A549 (cell line): ENCODE results near the gene SLC29A4. TPM values are rescaled to one million over a fixed set of nuclear protein-coding genes. Genes with fewer than 3 reads are reported as not detected.

Experiments used
- ATAC-seq, 2 experiments: fragments of 200-7000 bp in 1 of 2; fragments of >200 bp in 1 of 2; cut with Nextera tagmentation in 1 of 2; cut with Tn5 transposase in 1 of 2; 3 replicates each; pipeline versions ENCODE4 v1.8.0 to v1.9.1; 2018 to 2020; ENCODE audit warnings: mild to moderate bottlenecking in 1 of 2, moderate library complexity in 1 of 2
- CTCF ChIA-PET: fragments of 300-600 bp; sonication (Branson Sonifier 250); formaldehyde crosslinking; extraction: SDS; loops from one replicate; lab custom pipeline; 2021; ENCODE audit warnings: antibody characterized with exemption, inconsistent platforms; lab: Yijun Ruan, JAX
- POLR2A ChIA-PET: fragments of 350-600 bp; formaldehyde crosslinking; extraction: SDS; loops from one replicate; lab custom pipeline; 2021; ENCODE audit warnings: antibody characterized with exemption, inconsistent platforms; lab: Yijun Ruan, JAX
- DNase-seq, 2 experiments: peaks; one replicate each; pipeline versions ENCODE4 v3.0.0 to v3.0.0-alpha.2; 2011 to 2016; ENCODE audit warnings: low read depth in 1 of 2, low spot score in 1 of 2
- FAIRE-seq: peaks from 2 replicates; lab custom pipeline; 2011; peaks lifted over from hg19 to GRCh38; lab: Jason Lieb, UNC
- H3K27ac ChIP-seq, 2 experiments: fragments of >200 bp; sonication (Bioruptor Twin); formaldehyde crosslinking; 3 replicates each; pipeline ENCODE4 v1.5.1; 2016 to 2017
- H3K4me1 ChIP-seq: fragments of >200 bp; sonication (Bioruptor Twin); formaldehyde crosslinking; 3 replicates; pipeline ENCODE4 v1.6.1; 2016
- H3K4me2 ChIP-seq: fragments of >200 bp; sonication (Bioruptor Twin); formaldehyde crosslinking; 3 replicates; pipeline ENCODE4 v1.6.1; 2016
- H3K4me3 ChIP-seq: fragments of >200 bp; sonication (Bioruptor Twin); formaldehyde crosslinking; 3 replicates; pipeline ENCODE4 v1.5.1; 2016
- H3K9me3 ChIP-seq: fragments of >200 bp; sonication (Bioruptor Twin); formaldehyde crosslinking; 3 replicates; pipeline ENCODE4 v1.6.1; 2016
- BHLHE40 ChIP-seq: IDR thresholded peaks from 2 replicates; pipeline ENCODE4 v1.6.1; 2012; ENCODE audit warnings: low read depth, low read length, inconsistent platforms
- CHD2 ChIP-seq: fragments of 150-350 bp; IDR thresholded peaks from 2 replicates; pipeline ENCODE4 v1.6.1; 2014; ENCODE audit warnings: low read length; ENCODE audit not compliant: partially characterized antibody
- E2F6 ChIP-seq: IDR thresholded peaks from 2 replicates; pipeline ENCODE4 v1.6.1; 2012; ENCODE audit warnings: low read depth, borderline replicate concordance
- EP300 ChIP-seq, 2 experiments: fragments of >200 bp; sonication (Bioruptor Twin); formaldehyde crosslinking; IDR thresholded peaks; 2 replicates in 1 of 2; 3 replicates in 1 of 2; pipeline ENCODE4 v1.6.1; 2016 to 2017
- GATA3 ChIP-seq: IDR thresholded peaks from 2 replicates; pipeline ENCODE4 v1.6.1; 2012; ENCODE audit warnings: borderline replicate concordance
- HES2 ChIP-seq: fragments of >200 bp; sonication (Bioruptor Twin); formaldehyde crosslinking; IDR thresholded peaks from 2 replicates; pipeline ENCODE4 v1.6.1; 2016
- HEYL ChIP-seq: fragments of 250-450 bp; sonication (Bioruptor Pico); IDR thresholded peaks from 2 replicates; pipeline ENCODE4 v1.8.0; 2021; ENCODE audit warnings: mild to moderate bottlenecking, moderate library complexity
- HOXA7 ChIP-seq: fragments of 250-450 bp; sonication (Bioruptor Pico); IDR thresholded peaks from 2 replicates; pipeline ENCODE4 v1.5.0; 2020; ENCODE audit warnings: mild to moderate bottlenecking, moderate library complexity
- HOXB13 ChIP-seq: fragments of 250-450 bp; sonication (Bioruptor Pico); IDR thresholded peaks from 2 replicates; pipeline ENCODE4 v1.5.0; 2020; ENCODE audit warnings: low read depth, mild to moderate bottlenecking, moderate library complexity
- HOXB5 ChIP-seq: fragments of 250-450 bp; sonication (Bioruptor Pico); IDR thresholded peaks from 2 replicates; pipeline ENCODE4 v1.5.0; 2020; ENCODE audit warnings: mild to moderate bottlenecking, moderate library complexity
- KDM1A ChIP-seq: fragments of 200-600 bp; sonication (generic); IDR thresholded peaks from 2 replicates; pipeline ENCODE4 v1.6.1; 2016; ENCODE audit warnings: low read depth, mild to moderate bottlenecking
- MAFK ChIP-seq: fragments of 450-650 bp; IDR thresholded peaks from 2 replicates; pipeline ENCODE4 v1.6.1; 2014; ENCODE audit not compliant: partially characterized antibody
- MAZ ChIP-seq: fragments of 150-350 bp; IDR thresholded peaks from 2 replicates; pipeline ENCODE4 v1.6.1; 2014; ENCODE audit warnings: antibody characterized with exemption, low read depth, low read length, borderline replicate concordance
- RCOR1 ChIP-seq: fragments of 150-350 bp; IDR thresholded peaks from 2 replicates; pipeline ENCODE4 v1.6.1; 2014; ENCODE audit warnings: antibody characterized with exemption, low read length, low read depth
- RNF2 ChIP-seq: fragments of 200-600 bp; sonication (generic); IDR thresholded peaks from 2 replicates; pipeline ENCODE4 v1.6.1; 2016; ENCODE audit warnings: low read depth, mild to moderate bottlenecking, antibody characterized with exemption, moderate library complexity, borderline replicate concordance
- TFCP2L1 ChIP-seq: fragments of 250-450 bp; sonication (Bioruptor Pico); IDR thresholded peaks from 2 replicates; pipeline ENCODE4 v1.5.0; 2021; ENCODE audit warnings: mild to moderate bottlenecking
- ZFP36 ChIP-seq: fragments of 450-650 bp; IDR thresholded peaks from 2 replicates; pipeline ENCODE4 v1.6.1; 2014; ENCODE audit warnings: borderline replicate concordance; ENCODE audit not compliant: partially characterized antibody
- WGBS: methylation state at CpG from one replicate; pipeline ENCODE4 v1.1.6; 2017; ENCODE audit errors: missing lambda C conversion rate; 5-methylcytosine and 5-hydroxymethylcytosine counted together
- polyA plus RNA-seq, 4 experiments: library from polyadenylated mRNA; depleted of rRNA in 3 of 4; stranded (reverse); fragments of >200 nt; fragmentation: RNase III in 1 of 4; extraction: RNeasy Plus Mini Kit Qiagen cat#74134 plus additional on column Dnase treatment in 1 of 4; gene quantifications; 2 replicates in 3 of 4; 3 replicates in 1 of 4; pipeline ENCODE4 v1.2.3, GENCODE V29; 2011 to 2017
- TF ChIP-seq, protein P1 (sequence below): fragments of 250-450 bp; sonication (Bioruptor Pico); IDR thresholded peaks from 2 replicates; pipeline ENCODE4 v1.5.0; 2021; ENCODE audit warnings: mild to moderate bottlenecking, moderate library complexity, borderline replicate concordance
- TF ChIP-seq, protein P2 (sequence below): fragments of 200-600 bp; sonication (generic); IDR thresholded peaks from 2 replicates; pipeline ENCODE4 v1.6.1; 2016; ENCODE audit warnings: antibody characterized with exemption, mild to moderate bottlenecking, moderate library complexity
- TF ChIP-seq, protein P3 (sequence below): fragments of >200 bp; sonication (Bioruptor Twin); formaldehyde crosslinking; IDR thresholded peaks from 3 replicates; pipeline ENCODE4 v1.6.1; 2016

The SLC29A4 gene
- polyA plus RNA-seq, 2 of the 4 experiments (the other 2 are of a cell fraction) = 11.5 to 12.6 TPM

GRCh38 chr7:5333121-5334045 lies 50.6 kb downstream of the SLC29A4 start:
- no peak overlapping the region for H3K4me2 ChIP-seq
- ATAC-seq (peak; percentile 47 to 57; a peak in 3 of 6 replicates), FAIRE-seq (no peak), DNase-seq (no peak)
- TF ChIP-seq RNF2 (no peak), HOXB5 (no peak), RCOR1 (no peak), HOXB13 (no peak), KDM1A (no peak), EP300 (IDR thresholded peaks at IDR 0.05) (no peak)
- TF ChIP-seq, protein P1, sequence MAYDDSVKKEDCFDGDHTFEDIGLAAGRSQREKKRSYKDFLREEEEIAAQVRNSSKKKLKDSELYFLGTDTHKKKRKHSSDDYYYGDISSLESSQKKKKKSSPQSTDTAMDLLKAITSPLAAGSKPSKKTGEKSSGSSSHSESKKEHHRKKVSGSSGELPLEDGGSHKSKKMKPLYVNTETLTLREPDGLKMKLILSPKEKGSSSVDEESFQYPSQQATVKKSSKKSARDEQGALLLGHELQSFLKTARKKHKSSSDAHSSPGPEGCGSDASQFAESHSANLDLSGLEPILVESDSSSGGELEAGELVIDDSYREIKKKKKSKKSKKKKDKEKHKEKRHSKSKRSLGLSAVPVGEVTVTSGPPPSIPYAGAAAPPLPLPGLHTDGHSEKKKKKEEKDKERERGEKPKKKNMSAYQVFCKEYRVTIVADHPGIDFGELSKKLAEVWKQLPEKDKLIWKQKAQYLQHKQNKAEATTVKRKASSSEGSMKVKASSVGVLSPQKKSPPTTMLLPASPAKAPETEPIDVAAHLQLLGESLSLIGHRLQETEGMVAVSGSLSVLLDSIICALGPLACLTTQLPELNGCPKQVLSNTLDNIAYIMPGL (CRISPR knock-in tag) = no peak
- no peaks in the 10 kb centered on the region for H3K4me1 ChIP-seq
- no peaks in the 10 kb centered on the region for H3K9me3 ChIP-seq
- H3K27ac ChIP-seq = no peak overlapping the region
- WGBS = 87% methylated on average over 28 of the region's 32 CpGs
- CTCF ChIA-PET = interaction anchor here (0.5 to 1.0 kb wide), 4 partner anchors 11 to 226 kb away, joined by 3 to 5 read pairs (median 3); no protein-coding TSS in a partner anchor
- H3K4me3 ChIP-seq = no peak overlapping the region
- POLR2A ChIA-PET = no interaction called here

GRCh38 chr7:5334671-5335070 lies 51.9 kb downstream of the SLC29A4 start:
- Histone ChIP-seq H3K27ac (no peak overlapping the region), H3K9me3 (no peaks in the 10 kb centered on the region), H3K4me2 (no peak overlapping the region), H3K4me3 (no peak overlapping the region), H3K4me1 (no peaks in the 10 kb centered on the region)
- ATAC-seq (no peak), FAIRE-seq (no peak), DNase-seq (no peak)
- ChIA-PET CTCF (interaction anchor here (0.6 to 1.1 kb wide), 2 partner anchors 19 to 31 kb away, joined by 3 to 4 read pairs; no protein-coding TSS in a partner anchor), POLR2A (no interaction called here)
- 90% methylated on average over 8 of the region's 8 CpGs for WGBS
- TF ChIP-seq MAFK (no peak), HOXA7 (CRISPR knock-in tag) (no peak), KDM1A (no peak), TFCP2L1 (CRISPR knock-in tag) (no peak)

GRCh38 chr7:5337047-5337446 lies 54.3 kb downstream of the SLC29A4 start:
- CTCF ChIA-PET = interaction anchor here (0.7 kb wide), 1 partner anchor 158 kb away, joined by 3 read pairs; no protein-coding TSS in a partner anchor
- ATAC-seq (no peak), FAIRE-seq (no peak), DNase-seq (no peak)
- Histone ChIP-seq H3K4me3 (no peak overlapping the region), H3K4me2 (no peak overlapping the region), H3K27ac (no peak overlapping the region), H3K4me1 (no peaks in the 10 kb centered on the region)
- POLR2A ChIA-PET = no interaction called here
- 91% methylated on average over 11 of the region's 11 CpGs for WGBS
- TF ChIP-seq EP300 (IDR thresholded peaks at IDR 0.05) = no peak
- no peak for TF ChIP-seq E2F6
- TF ChIP-seq RCOR1 = no peak
- no peak for TF ChIP-seq CHD2
- TF ChIP-seq ZFP36 = no peak
- no peak for TF ChIP-seq HEYL
- no peak for TF ChIP-seq HOXA7 (CRISPR knock-in tag)
- TF ChIP-seq MAZ = no peak
- TF ChIP-seq, all 56 proteins: peak for 0
- H3K9me3 ChIP-seq = no peaks in the 10 kb centered on the region

- no peaks in the 10 kb centered on the region for H3K9me3 ChIP-seq
- no peak overlapping the region for H3K4me2 ChIP-seq
- ChIA-PET CTCF (no interaction called here), POLR2A (no interaction called here)
- H3K27ac ChIP-seq = no peak overlapping the region
- DNase-seq (no peak), ATAC-seq (no peak), FAIRE-seq (no peak)
- 81% methylated on average over 2 of the region's 2 CpGs for WGBS
- no peak overlapping the region for H3K4me3 ChIP-seq
- H3K4me1 ChIP-seq = no peaks in the 10 kb centered on the region
- TF ChIP-seq, protein P2, sequence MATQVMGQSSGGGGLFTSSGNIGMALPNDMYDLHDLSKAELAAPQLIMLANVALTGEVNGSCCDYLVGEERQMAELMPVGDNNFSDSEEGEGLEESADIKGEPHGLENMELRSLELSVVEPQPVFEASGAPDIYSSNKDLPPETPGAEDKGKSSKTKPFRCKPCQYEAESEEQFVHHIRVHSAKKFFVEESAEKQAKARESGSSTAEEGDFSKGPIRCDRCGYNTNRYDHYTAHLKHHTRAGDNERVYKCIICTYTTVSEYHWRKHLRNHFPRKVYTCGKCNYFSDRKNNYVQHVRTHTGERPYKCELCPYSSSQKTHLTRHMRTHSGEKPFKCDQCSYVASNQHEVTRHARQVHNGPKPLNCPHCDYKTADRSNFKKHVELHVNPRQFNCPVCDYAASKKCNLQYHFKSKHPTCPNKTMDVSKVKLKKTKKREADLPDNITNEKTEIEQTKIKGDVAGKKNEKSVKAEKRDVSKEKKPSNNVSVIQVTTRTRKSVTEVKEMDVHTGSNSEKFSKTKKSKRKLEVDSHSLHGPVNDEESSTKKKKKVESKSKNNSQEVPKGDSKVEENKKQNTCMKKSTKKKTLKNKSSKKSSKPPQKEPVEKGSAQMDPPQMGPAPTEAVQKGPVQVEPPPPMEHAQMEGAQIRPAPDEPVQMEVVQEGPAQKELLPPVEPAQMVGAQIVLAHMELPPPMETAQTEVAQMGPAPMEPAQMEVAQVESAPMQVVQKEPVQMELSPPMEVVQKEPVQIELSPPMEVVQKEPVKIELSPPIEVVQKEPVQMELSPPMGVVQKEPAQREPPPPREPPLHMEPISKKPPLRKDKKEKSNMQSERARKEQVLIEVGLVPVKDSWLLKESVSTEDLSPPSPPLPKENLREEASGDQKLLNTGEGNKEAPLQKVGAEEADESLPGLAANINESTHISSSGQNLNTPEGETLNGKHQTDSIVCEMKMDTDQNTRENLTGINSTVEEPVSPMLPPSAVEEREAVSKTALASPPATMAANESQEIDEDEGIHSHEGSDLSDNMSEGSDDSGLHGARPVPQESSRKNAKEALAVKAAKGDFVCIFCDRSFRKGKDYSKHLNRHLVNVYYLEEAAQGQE = no peak
- TF ChIP-seq, protein P3, sequence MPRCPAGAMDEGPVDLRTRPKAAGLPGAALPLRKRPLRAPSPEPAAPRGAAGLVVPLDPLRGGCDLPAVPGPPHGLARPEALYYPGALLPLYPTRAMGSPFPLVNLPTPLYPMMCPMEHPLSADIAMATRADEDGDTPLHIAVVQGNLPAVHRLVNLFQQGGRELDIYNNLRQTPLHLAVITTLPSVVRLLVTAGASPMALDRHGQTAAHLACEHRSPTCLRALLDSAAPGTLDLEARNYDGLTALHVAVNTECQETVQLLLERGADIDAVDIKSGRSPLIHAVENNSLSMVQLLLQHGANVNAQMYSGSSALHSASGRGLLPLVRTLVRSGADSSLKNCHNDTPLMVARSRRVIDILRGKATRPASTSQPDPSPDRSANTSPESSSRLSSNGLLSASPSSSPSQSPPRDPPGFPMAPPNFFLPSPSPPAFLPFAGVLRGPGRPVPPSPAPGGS = no peak
- no peak for TF ChIP-seq GATA3
- no peak for TF ChIP-seq BHLHE40
- TF ChIP-seq HES2 = no peak
Observed at GRCh38 chr7:5339955-5340354, 57.2 kb downstream of the SLC29A4 start.
